Hematopoietic multipotent progenitor cell treated with erythropoietin and hydrocortisone succinate and interleukin-3 and kit ligand, for 6 days (in vitro differentiated cells): Measurements from ENCODE around the gene PALD1.
"Not testable (repeated sequence)": the region's sequence is repeated elsewhere in the genome, so short reads cannot be mapped to it uniquely, and the experiment has no call there.

Experiments
- DNase-seq: peaks from one replicate; pipeline ENCODE4 v3.0.0-alpha.2; 2015

The PALD1 gene

DNA sequence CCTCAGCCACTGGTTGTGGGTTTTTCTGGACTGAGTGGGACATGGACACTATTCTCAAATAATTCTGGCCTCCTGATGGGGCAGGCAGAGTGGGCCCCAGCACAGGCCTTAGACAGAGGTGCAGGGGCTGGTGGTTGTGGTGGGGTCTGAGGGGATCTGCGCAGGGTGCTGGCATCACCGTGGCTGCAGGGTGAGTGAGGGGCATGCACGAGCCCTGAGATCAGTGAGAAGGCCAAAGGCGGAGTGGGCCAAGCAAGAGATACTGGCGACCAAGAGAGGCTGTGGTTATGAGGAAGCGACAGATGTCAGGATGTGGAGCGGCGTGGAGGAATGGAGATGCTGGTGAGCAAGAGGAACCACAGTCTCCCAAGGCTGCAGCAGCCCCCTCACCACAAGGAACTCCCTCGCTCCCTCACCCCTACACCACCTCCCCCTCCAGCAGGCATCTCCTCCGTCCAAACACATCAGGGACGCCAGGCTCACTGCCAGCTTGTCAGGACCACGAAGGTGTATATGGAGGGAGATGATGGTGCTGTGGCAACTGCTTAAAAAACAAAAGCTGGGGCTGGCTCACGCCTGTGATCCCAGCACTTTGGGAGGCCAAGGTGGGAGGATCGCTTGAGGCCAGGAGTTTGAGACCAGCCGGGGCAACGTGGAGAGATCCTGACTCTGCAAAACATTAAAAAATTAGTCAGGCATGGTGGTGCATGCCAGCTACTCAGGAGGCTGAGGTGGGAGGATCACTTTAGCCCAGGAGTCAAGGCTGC, 114.4 kb downstream of the PALD1 start:
- peak; percentile 57 for DNase-seq

DNA sequence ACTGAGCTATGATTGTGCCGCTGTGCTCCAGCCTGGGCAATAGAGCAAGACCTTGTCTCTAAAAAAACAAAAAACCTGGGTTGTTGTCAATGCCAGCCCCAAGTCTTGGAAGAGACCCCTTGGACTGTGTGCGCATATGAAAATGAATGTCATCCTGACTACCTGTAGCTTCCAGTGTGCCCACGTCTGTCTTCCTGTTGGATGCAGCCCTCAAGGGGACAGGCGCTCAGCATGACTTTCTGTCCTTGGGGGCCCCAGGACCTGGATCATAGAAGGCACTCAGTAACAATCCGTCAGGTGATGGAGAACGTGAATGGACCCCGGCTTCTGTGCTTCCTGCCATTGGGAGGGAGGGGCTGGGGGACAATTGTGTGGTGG, 114.9 kb downstream of the PALD1 start:
- no peak for DNase-seq

DNA sequence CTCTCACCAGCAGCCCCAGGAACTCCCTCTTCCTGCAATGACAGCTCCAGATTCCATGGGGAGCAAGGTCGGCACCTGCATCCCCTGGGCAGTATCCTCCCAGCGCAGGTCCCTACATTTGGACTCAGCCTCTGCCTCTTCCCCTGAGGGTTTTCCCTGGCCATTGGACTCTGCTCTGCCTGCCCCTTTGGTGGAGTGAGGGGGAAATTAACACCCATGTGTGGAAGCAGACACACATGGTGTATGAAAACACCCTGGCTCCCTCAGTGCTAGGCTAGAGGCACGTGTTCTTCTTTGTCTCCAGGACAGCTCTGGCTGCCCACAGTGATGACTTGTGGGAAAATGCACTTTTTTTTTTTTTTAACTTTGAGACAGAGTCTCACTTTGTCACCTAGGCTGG, 115.6 kb downstream of the PALD1 start:
- no peak for DNase-seq

DNA sequence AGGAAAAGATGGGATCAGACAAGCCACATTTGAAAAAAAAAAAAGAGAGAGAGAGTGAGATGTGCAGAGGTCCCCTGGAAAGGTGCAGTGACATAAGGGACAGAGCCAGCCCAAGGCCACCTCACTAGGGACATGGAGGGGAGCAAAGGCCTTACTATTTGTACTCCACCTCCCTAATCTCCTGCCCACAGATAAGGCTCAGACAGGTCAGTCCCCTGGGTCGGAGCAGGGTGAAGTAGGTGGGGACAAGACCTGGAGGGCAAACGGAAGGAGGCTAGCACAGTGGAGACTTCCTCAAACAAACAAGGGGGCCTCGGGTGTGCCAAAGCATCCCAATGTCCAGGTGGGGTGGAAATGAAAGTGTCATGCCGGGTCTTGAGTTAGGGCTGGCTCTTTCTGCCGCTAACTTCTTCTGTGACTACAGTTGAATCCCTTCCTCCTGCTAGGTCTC, 117.0 kb downstream of the PALD1 start:
- DNase-seq = no peak

DNA sequence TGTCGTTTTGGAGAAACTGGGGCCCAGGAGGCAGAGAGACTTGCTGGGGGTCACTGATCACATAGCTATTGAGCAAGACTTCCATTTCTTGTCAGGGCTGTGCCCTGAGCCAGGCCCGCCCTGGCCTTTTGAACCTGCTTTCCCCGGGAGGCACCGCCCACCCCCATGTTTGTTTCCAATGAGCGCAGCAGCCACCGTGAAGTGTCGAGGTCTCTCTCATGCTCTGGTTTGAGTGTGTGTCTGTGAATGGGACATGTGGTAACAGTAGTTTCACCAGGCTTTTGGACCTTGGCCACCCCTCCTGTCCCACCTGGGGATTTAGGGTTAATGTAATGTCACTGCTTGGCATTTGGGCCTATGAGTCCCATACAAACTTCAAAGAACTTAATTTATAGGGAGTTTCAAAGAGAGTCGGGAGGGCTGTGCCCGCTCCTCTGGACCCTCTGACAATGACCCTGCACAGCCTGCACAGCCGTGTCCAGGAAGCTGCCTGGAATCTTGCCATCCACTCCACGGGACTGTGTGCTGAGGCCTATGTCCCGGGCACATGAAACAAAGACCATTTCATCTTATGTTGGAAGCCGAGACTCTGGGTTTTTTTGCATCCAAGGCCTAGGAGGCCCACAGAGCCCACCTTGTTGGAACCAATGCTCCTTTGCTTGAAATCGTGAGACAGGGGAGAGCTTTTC, 117.7 kb downstream of the PALD1 start:
- DNase-seq = no peak

DNA sequence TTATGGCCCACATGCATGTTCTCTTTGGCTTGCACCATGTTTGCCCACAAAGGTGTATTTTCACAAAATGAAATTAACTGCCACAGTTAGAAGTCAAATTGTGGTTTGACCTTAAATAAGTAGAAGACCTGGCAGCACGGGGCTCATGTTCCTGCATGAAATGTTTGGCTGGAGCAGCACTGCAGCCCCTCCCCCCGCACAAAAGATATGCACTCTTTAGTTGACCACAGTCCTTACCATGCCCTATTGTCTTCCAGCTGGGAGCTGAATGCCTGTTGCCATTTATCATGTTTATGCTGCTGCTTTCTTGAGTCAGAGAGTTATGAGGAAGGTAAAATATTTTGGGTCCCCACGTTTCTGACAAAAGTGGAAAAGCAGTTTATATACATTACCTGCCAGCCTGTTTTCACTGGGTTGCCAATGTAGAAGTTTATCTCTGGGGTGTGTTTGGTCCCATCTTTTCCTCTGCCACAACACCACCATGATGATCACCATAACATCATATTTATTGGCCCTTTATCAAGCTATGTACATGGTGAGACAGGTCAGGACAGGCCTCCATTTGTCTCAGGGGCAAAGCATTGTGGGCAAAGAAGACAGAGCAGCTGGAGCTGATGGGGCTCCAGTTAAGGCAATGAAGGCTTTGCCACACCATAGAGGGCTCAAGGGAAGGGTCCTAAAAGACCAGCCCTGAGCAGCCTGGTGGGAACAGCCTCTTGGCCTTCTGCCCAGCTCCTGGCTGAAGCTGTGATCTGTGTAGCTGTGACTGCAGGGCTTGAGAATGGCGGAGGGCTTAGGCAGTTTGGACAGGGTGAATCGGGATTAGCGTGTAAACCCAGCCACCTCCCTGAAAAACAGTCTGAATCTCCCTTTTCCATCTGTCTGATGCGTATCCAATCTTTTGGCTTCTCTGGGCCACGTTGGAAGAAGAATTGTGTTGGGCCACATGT, 118.6 kb downstream of the PALD1 start:
- DNase-seq = no peak

DNA sequence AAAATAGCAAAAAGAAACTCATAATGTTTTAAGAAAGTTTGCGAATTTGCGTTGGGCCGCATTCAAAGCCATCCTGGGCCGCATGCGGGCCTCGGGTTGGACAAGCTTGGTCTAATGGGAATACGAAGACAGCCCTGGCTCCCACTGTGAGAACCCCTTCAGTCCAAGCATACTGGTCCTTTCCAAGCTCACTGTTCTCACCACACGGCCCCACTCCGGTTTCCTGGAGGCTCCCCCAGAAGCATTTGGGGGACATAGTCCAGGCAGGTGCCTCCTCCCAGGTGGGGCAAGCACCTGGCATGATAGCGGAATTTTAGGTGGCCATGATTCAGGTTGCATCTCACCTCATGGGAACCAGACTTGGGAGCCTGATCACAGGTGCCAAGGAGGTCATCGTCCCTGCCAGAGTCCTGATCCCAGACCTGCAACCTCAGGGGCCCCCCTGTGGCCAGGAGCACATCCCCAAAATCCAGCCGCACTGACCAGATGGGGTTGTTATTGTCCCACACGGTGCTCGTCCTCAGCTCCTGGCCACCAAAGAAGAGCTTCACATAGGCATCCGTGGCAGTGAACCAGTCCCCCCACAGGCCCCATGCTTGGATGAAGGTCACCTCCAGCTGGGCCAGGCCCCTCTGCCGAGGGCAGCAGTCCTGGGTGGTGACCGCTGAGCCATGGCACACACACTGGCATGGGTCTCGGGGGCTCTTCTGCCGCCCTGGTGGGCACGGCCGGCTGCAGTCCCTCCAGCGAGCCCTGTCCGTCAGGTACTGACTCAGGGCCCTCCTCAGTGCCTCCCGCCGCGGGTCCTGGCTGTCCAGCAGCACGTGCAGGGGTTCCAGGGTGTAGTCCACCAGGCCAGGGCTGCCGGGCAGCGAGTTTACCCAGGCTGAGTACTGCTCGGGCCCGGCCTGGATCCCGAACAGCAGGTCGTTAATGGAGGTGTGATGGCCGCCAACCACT, 119.6 kb downstream of the PALD1 start:
- no peak for DNase-seq

DNA sequence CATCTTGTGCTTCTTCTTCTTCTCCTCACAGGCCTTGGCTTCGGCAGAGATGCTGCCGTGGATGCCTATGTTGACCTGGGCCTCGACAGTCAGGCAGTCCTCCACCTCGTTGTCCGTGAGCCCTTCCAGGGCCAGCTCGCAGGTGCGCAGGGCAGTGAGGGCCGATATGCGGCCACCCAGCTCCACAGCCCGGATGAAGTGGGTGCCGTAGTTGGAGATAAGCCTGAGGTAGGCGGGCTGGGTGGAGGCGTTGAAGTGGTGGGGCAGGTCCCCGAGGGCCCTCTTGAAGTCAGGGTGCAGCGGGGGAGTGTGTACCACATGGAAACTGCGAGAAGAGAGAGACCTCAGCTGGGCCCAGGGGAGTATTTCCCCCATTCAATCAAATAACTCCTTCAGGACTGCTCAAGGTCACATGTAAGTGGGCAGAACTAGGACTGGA, 120.3 kb downstream of the PALD1 start:
- no peak for DNase-seq

DNA sequence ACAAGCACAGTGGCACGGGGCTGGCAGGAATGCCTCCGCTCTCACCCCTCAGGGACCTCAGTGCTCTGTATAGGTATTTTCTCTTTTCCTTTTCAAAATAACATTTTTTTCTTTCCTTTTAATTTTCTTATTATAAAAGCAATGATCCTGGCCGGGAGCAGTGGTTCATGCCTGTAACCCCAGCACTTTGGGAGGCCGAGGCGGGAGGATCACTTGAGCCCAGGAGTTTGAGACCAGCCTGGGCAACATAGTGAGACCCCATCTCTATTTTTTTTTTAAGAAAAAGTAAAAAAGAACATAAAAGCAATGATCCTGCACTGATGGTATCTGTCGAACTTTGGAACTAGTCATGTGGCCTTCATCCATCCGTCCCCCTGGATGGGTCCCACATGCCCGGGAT, 120.8 kb downstream of the PALD1 start:
- no peak for DNase-seq

DNA sequence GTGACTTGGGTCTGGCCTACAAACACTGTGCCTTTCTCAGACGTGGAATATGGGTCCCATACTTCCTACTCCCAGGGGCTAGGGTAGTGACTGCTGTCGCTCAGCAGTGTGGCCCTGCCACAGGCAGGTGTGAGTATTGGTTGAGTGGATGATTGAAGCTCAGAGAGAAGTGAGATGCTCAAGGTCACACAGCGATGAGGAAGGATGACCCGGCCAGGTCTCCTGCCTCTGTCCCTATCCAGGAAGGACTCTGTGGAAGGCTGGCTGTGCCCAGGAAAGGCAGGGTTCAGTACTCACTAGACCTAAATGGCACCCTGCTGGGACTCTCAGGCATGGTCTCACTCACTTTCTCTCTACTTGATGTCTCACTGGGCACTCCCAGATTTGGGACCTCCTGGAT, 121.2 kb downstream of the PALD1 start:
- DNase-seq = no peak

DNA sequence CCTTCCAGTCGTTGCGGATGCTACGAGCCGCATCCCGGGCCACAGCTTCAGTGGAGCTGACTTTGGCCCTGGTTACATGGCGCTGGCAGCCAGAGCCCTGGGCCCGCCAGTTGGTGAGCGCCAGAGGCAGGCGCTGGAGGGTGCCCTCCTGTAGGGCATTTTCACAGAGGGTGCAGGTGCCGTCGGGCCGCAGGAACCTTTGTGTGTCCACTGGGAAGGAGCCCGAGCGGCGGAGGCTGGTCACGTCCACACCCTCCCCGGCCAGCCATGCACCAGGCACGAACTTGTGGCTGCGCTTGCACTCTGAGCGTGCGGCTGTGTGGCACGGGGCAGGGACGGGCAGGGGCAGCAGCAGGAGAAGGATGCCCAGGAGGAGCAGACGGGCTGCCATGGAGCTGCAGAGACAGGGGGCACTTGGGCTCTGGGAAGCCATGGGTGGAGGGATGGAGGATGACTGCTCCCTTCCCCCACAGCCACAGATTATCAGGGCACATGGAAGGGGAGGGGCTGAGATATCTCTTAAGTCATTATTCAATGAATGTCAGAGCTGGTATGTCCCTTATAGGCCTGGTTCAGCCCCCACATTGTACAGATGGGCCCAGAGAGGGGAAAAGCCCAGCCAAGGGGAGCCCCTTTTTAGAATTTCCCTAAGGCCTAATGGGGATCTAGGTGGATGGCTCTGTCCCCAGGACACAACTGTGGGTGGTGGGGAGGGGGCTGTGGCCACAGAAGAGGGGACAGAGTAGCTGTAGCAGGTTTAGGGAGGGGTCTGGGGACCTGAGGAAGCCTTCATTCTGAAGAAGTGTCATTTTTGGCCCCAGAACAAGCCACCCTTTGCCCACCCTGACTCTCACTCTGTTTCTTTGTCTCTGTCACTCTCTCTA, 122.2 kb downstream of the PALD1 start:
- DNase-seq = peak; percentile 37

DNA sequence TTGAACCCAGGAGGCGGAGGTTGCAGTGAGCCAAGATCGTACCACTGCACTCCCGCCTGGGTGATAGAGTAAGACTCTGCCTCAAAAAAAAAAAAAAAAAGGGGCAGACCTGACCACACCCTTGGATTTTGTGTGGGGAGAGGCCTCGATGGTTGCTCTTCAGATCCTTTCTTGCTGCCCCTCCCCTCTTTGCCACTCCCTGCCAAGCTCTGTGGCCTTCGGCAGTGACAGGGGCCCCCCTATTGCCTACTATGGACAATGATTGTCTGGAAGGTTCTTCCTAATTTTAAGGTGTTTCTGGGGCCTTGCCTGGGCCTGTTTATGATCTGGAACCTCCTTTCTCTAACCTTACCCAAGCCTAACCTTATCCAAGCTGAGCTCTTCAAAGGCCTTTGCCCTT, 123.2 kb downstream of the PALD1 start:
- peak; percentile 61 for DNase-seq

DNA sequence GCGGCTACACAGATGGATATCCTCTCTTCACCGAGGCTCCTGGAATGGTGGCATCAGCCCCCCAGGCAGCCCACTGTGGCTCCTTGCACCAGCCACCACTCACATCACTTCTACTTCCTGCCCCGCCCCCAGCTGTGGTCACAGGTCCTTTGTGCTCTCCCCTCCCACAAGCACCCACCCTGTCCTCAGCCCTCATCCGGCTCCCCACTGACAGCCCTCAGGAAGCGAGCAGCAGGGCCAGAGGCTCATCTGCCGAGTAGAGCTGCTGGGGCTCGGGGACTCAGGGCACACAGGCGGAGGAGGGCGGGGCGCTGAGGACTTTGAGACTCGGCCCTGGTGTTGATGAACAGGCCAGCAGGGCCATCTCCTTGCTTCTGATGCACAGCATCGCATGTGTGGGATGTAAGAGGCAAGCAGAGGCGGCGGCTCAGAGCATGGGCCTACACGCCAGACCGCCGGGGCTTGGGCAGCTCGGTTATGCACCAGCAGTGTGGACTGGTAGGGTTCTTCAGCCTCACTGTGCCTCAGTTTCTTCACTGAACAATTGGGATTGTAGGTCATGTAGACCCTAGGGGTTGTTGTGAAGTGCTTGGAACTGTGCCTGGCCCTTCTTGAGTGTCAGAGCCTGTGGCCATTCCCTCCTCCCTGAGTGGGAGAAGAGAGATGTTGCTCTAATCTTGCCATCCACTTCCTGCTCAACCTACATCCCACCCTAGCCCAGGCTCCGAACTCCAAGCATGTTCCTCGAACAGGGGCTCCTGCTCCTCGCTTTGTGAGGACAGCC, 124.3 kb downstream of the PALD1 start, which contains the start of gene PRF1:
PRF1 (minus strand) TSS at position 77 of the 784 bp plus-strand sequence. CDS start 1,839 bp downstream, outside the sequence.
- DNase-seq = no peak

DNA sequence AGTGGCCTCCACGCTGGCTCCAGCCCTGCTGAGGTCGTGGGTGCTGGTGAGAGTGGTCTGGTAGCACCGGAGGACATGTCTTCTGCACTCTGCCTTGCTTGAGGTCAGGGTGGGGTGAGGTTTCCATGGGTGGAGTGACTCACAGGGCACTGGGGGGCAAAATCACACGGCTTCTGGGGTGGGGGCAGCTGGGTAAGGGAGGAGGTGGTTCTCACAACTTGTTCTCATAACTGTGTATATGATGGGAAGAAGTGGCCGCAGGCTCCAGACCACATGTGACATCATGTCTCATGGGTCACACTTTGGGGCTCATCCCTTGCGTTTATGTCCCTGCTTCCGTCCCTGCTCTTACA, 124.9 kb downstream of the PALD1 start:
- DNase-seq = no peak

DNA sequence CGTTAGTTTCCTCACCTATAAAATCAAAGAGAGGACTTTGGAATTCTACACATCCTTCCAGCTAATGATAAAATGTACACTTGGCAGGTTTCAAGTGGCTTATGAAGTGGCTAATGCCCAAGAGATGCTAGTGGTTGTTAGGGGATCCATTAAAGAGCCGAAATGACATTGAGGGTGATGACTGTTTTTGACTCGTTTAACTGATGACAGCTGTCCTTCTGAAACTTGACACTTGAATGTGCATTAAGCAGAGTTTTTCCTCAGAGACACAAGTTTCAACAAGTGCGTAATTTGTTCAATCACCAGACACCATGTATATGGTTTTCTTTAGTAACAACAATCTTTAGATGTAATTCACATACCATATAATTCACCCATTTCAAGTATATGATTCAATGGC, 125.5 kb downstream of the PALD1 start:
- no peak for DNase-seq

DNA sequence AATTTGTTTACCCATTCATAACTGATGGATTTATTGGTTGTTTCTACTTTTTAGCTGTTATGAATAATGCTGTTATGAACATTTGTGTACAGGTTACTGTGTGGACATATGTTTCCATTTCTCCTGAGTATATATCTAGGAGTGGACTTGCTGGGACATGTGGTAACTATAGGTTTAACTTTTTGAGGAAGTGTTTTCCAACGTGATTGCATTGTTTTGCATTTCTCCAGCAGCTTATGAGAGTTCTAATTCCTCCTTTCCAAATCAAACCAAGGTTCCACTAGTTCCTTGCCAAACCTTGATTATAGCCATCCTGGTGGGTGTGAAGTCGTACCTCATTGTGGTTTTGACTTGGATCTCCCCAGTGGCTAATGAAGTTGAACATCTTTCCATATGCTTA, 126.6 kb downstream of the PALD1 start:
- no peak for DNase-seq

DNA sequence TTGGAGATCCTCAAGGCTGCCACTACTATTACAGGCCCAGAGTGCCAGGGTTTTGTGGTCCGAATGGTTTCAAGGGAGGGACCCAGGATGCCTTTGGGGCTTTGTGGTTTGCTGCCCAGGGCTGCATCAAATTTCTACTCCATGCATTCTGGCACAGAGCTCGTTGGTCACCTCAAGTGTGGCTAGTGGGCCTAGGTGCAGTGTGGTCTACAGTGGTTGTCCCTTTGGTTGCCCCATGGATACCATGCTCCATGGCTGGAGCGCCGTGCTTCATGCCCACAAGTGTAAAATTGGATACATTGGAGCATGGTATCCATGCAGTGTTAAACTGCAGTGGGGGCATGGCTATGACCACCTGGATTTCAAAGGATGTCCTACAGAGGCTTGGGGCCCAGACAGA, 129.4 kb downstream of the PALD1 start:
- DNase-seq = no peak

DNA sequence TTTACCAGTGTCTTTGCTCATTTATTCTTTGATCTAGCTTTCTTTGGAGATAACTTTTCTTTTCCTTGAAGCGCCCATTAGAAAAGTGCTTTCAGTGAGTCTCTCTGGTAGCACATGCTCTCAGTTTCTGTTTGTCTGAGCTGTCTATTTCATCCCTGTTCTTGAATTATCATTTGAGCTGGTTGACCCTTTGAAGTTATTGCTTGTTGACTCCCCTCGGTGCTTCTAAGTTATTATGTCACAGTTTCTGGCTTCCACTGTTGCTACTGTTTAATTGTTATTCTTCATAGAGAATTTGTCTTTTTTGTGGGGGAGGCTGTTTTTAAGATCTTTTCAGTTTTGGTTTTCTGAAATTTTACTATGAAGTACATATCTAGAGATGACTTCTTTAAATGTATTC, 135.4 kb downstream of the PALD1 start:
- no peak for DNase-seq

DNA sequence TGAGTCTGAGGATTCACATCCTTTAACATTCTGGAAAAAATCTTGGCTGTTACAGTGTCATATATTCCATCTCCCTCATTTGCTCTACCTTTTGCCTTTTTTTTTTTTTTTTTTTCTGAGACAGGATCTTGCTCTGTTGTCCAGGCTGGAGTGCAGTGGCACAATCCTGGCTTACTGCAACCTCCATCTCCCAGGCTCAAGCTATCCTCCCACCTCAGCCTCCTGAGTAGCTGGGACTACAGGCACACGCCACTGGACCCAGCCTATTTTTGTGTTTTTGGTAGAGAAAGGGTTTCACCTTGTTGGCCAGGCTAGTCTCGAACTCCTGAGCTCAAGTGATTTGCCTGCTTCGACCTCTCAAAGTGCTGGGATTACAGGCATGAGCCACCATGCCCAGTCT, 135.8 kb downstream of the PALD1 start:
- not testable (repeated sequence) for DNase-seq

DNA sequence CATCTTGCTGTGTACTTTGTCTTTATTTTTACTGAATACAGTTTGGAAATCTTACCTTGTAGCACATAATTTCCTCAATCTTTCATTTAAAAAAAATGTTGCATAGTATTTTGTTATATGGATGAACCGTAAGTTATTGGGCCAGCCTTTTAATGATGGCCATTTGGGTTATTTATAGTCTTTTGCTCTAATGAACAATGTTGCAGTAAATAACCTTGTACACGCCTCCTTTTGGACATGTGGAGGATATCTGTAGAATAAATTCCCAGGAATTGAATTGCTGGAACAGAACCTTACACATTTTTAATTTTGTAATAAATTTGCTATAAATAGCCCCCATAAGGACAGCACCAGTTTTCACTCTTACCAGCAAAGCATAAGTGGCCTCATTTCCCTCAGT, 136.6 kb downstream of the PALD1 start:
- DNase-seq = no peak
